ENCODE results near the gene BUD23. TPM values are rescaled to one million over a fixed set of nuclear protein-coding genes. Genes with fewer than 3 reads are reported as not detected.
A peak's percentile ranks its signal among the peaks of the same experiment; 100 is the strongest.

BUD23 gene
- total RNA-seq, 1 experiment from 2014 or later = 124 TPM

DNA sequence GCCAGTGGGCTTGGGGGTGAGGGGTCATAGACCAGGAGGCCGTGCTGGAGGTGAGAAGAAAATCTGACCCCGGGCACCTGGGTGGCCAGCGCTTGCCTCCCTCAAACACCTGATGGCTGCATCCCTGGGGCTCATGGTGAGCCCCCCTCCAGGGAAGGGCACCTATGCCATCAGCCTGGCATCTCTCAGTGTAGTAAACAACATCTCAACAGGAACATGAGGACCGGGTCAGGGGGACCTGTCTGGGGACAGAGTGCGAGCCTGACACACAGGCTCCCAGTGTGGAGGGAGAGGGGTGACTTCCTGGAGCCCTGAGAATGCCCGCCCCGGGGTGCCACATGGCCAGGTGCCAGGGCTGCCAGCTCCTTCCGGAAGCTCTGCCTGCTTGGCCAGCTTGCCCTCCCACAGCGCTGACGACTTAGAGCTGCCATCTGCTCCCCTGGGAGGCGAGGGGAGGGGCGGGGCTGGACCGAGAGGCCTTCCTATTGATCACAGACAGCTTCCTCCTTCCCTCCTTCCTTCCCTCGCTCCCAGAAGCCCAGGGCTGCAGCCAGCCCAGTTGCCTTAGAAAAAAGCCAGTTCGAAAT, 23.7 kb downstream of the BUD23 start:
- Histone ChIP-seq H3K9me3 (ENCODE audit: control insufficient read depth, insufficient read depth, low read depth, low read length) (no peaks in the 10 kb centered on the region), H3K4me3 (ENCODE audit: low read depth in 2 of 2, low read length in 2 of 2) (peak overlapping the region in 1 of 2 experiments; percentile 4; a peak in 1 of 4 replicates), H3K4me1 (ENCODE audit: control insufficient read depth, insufficient read depth, low read length) (peaks cover 87% of the 10 kb centered on the region), H3K27ac (ENCODE audit: low read length) (peak overlapping the region; percentile 93), H3K36me3 (ENCODE audit: control insufficient read depth, insufficient read depth, low read length) (no peaks in the 10 kb centered on the region; the same call in 1 of the 2 replicates), H3K27me3 (ENCODE audit: control insufficient read depth, insufficient read depth, low read length) (no peaks in the 10 kb centered on the region)
- DNase-seq (ENCODE audit: low read depth, low spot score) (no peak), ATAC-seq (peak; percentile 30)
- BruUV-seq (replicated peaks) = no TSS peak
- CTCF ChIA-PET = interaction anchor here (1.1 kb wide), 1 partner anchor 9 kb away, joined by 6 read pairs; no protein-coding TSS in a partner anchor
- in situ Hi-C loops (cut with HindIII; ENCODE audit: low pct_unique_long_range_greater_than_20kb, low sequenced_read_pairs) (no loop called here), intact Hi-C loops (cut with micrococcal nuclease; ENCODE audit: unreplicated experiment) (no loop called here)
- TF ChIP-seq POLR2AphosphoS5 (IDR thresholded peaks at IDR 0.05; ENCODE audit: low read depth, low read length) (no peak; the same call in 1 of the 2 replicates), TCF7L2 (IDR thresholded peaks at IDR 0.05; ENCODE audit: low read depth, low read length) (no peak), SIN3A (IDR thresholded peaks at IDR 0.05; ENCODE audit: borderline replicate concordance, insufficient read depth, low read depth, low read length) (no peak)
- TF ChIP-seq, protein P1, sequence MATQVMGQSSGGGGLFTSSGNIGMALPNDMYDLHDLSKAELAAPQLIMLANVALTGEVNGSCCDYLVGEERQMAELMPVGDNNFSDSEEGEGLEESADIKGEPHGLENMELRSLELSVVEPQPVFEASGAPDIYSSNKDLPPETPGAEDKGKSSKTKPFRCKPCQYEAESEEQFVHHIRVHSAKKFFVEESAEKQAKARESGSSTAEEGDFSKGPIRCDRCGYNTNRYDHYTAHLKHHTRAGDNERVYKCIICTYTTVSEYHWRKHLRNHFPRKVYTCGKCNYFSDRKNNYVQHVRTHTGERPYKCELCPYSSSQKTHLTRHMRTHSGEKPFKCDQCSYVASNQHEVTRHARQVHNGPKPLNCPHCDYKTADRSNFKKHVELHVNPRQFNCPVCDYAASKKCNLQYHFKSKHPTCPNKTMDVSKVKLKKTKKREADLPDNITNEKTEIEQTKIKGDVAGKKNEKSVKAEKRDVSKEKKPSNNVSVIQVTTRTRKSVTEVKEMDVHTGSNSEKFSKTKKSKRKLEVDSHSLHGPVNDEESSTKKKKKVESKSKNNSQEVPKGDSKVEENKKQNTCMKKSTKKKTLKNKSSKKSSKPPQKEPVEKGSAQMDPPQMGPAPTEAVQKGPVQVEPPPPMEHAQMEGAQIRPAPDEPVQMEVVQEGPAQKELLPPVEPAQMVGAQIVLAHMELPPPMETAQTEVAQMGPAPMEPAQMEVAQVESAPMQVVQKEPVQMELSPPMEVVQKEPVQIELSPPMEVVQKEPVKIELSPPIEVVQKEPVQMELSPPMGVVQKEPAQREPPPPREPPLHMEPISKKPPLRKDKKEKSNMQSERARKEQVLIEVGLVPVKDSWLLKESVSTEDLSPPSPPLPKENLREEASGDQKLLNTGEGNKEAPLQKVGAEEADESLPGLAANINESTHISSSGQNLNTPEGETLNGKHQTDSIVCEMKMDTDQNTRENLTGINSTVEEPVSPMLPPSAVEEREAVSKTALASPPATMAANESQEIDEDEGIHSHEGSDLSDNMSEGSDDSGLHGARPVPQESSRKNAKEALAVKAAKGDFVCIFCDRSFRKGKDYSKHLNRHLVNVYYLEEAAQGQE (IDR thresholded peaks at IDR 0.05; ENCODE audit: insufficient read depth in 1 of 2, low read depth in 2 of 2, low read length in 1 of 2) = no peak
- TF ChIP-seq, protein P2, sequence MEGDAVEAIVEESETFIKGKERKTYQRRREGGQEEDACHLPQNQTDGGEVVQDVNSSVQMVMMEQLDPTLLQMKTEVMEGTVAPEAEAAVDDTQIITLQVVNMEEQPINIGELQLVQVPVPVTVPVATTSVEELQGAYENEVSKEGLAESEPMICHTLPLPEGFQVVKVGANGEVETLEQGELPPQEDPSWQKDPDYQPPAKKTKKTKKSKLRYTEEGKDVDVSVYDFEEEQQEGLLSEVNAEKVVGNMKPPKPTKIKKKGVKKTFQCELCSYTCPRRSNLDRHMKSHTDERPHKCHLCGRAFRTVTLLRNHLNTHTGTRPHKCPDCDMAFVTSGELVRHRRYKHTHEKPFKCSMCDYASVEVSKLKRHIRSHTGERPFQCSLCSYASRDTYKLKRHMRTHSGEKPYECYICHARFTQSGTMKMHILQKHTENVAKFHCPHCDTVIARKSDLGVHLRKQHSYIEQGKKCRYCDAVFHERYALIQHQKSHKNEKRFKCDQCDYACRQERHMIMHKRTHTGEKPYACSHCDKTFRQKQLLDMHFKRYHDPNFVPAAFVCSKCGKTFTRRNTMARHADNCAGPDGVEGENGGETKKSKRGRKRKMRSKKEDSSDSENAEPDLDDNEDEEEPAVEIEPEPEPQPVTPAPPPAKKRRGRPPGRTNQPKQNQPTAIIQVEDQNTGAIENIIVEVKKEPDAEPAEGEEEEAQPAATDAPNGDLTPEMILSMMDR (IDR thresholded peaks at IDR 0.05) = no peak
- POLR2A ChIA-PET = interaction anchor here (0.5 to 0.6 kb wide), 2 partner anchors 88 to 439 kb away, joined by 5 to 24 read pairs; no protein-coding TSS in a partner anchor

GRCh38 chr7:73708961-73709549, 25.7 kb downstream of the BUD23 start:
- intact Hi-C loops (cut with micrococcal nuclease; ENCODE audit: unreplicated experiment) = no loop called here
- no peaks in the 10 kb centered on the region; the same call in 1 of the 2 replicates for H3K36me3 ChIP-seq (ENCODE audit: control insufficient read depth, insufficient read depth, low read length)
- in situ Hi-C loops (cut with HindIII; ENCODE audit: low pct_unique_long_range_greater_than_20kb, low sequenced_read_pairs) = no loop called here
- ChIA-PET POLR2A (no interaction called here), CTCF (no interaction called here)
- ATAC-seq (no peak), DNase-seq (ENCODE audit: low read depth, low spot score) (no peak)
- BruUV-seq (replicated peaks) = no TSS peak
- peaks cover 89% of the 10 kb centered on the region for H3K4me1 ChIP-seq (ENCODE audit: control insufficient read depth, insufficient read depth, low read length)
- peak overlapping the region; percentile 49 for H3K27ac ChIP-seq (ENCODE audit: low read length)
- H3K27me3 ChIP-seq (ENCODE audit: control insufficient read depth, insufficient read depth, low read length) = no peaks in the 10 kb centered on the region
- H3K9me3 ChIP-seq (ENCODE audit: control insufficient read depth, insufficient read depth, low read depth, low read length) = no peaks in the 10 kb centered on the region
- TF ChIP-seq, protein P1 (IDR thresholded peaks at IDR 0.05; ENCODE audit: insufficient read depth in 1 of 2, low read depth in 2 of 2, low read length in 1 of 2) = no peak
- 0 out of 2 replicates have a peak, but pooled peaks have one; percentile 38 for TF ChIP-seq POLR2AphosphoS5 (IDR thresholded peaks at IDR 0.05; ENCODE audit: low read depth, low read length)
- no peak overlapping the region for H3K4me3 ChIP-seq (ENCODE audit: low read depth in 2 of 2, low read length in 2 of 2)

Data from Panc1 (cell line).